DOHH2 (cell line): ENCODE measurements around the gene MATK.

Source experiments
- EZH2phosphoT487 ChIP-seq: fragments of 200-600 bp; sonication (generic); IDR thresholded peaks from 2 replicates; pipeline ENCODE4 v1.6.1; 2017; ENCODE audit warnings: borderline replicate concordance, mild to moderate bottlenecking, antibody characterized with exemption, low read length, moderate library complexity, mixed read lengths
- TF ChIP-seq, protein P1 (sequence below): fragments of 200-600 bp; sonication (generic); IDR thresholded peaks from one replicate; pipeline ENCODE4 v1.5.1; 2014; ENCODE audit warnings: antibody characterized with exemption, mild to moderate bottlenecking, low read depth, low read length; ENCODE audit not compliant: poor library complexity, severe bottlenecking

GRCh38 chr19:3821156-3821555 lies 35.0 kb upstream of the MATK start:
- TF ChIP-seq, protein P1, sequence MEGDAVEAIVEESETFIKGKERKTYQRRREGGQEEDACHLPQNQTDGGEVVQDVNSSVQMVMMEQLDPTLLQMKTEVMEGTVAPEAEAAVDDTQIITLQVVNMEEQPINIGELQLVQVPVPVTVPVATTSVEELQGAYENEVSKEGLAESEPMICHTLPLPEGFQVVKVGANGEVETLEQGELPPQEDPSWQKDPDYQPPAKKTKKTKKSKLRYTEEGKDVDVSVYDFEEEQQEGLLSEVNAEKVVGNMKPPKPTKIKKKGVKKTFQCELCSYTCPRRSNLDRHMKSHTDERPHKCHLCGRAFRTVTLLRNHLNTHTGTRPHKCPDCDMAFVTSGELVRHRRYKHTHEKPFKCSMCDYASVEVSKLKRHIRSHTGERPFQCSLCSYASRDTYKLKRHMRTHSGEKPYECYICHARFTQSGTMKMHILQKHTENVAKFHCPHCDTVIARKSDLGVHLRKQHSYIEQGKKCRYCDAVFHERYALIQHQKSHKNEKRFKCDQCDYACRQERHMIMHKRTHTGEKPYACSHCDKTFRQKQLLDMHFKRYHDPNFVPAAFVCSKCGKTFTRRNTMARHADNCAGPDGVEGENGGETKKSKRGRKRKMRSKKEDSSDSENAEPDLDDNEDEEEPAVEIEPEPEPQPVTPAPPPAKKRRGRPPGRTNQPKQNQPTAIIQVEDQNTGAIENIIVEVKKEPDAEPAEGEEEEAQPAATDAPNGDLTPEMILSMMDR = no peak
- TF ChIP-seq EZH2phosphoT487 = no peak
